OCI-LY3 (cell line): ENCODE data around the gene NAV2.

Source experiments
- CTCF ChIP-seq: fragments of 200-600, 300-600 bp; sonication (generic); IDR thresholded peaks from 2 replicates; pipeline ENCODE4 v1.5.1; 2014; ENCODE audit warnings: antibody characterized with exemption, low read length, low read depth
- EZH2phosphoT487 ChIP-seq: fragments of 200-600 bp; shearing (Covaris generic); IDR thresholded peaks from 2 replicates; pipeline ENCODE4 v1.6.1; 2018; ENCODE audit warnings: antibody characterized with exemption, mixed run types, low read depth

- TF ChIP-seq CTCF (no peak), EZH2phosphoT487 (no peak)
Measured at GRCh38 chr11:20016526-20016925, 303.9 kb downstream of the NAV2 start.
